Motor neuron (in vitro differentiated cells): ENCODE results near the gene CYP46A1. TPM values are rescaled to one million over a fixed set of nuclear protein-coding genes. Genes with fewer than 3 reads are reported as not detected.
A peak's percentile ranks its signal among the peaks of the same experiment; 100 is the strongest.
"Not testable (repeated sequence)": the region's sequence is repeated elsewhere in the genome, so short reads cannot be mapped to it uniquely, and the experiment has no call there.

Experiments used
- ATAC-seq, 8 experiments: fragments of 200-7000 bp; cut with Tn5 transposase; replicated peaks in 6 of 8; 2 replicates each; pipeline ENCODE4 v1.8.0; 2021; ENCODE audit warnings: mild to moderate bottlenecking in 8 of 8, moderate library complexity in 8 of 8
- H3K27ac ChIP-seq, 2 donors: fragments of 250-450 bp; sonication (Bioruptor Pico); 2 replicates each; pipeline ENCODE4 v1.9.0; 2021; ENCODE audit warnings: antibody characterized with exemption in 2 of 2, mild to moderate bottlenecking in 2 of 2, moderate library complexity in 1 of 2
- H3K4me1 ChIP-seq, 2 donors: fragments of 250-450 bp; sonication (Bioruptor Pico); replicated peaks in 1 of 2; 2 replicates each; pipeline ENCODE4 v1.6.1; 2021; ENCODE audit warnings: antibody characterized with exemption in 2 of 2, mild to moderate bottlenecking in 2 of 2, moderate library complexity in 1 of 2
- H3K4me3 ChIP-seq, 5 donors: fragments of 250-450 bp; sonication (Bioruptor Pico); 2 replicates each; pipeline ENCODE4 v1.9.0; 2021; ENCODE audit warnings: antibody characterized with exemption in 5 of 5, mild to moderate bottlenecking in 5 of 5, moderate library complexity in 4 of 5
- WGBS, 10 experiments: fragments of 450-650 bp; shearing (Covaris generic); methylation state at CpG; one replicate each; pipeline ENCODE4 v1.0.0; 2022; 5-methylcytosine and 5-hydroxymethylcytosine counted together
- in situ Hi-C, 9 experiments: fragments of 400-800 bp; cut with MboI; loops; one replicate each; pipeline ENCODE4 v1.15.0; 2021; ENCODE audit warnings: low sequenced_read_pairs in 9 of 9, low pct_unique_long_range_greater_than_20kb in 2 of 9; ENCODE audit not compliant: unreplicated experiment in 9 of 9
- total RNA-seq, 8 experiments: library from RNA; unstranded; fragments of 300-600 nt; gene quantifications; 2 replicates each; pipeline versions ENCODE4 v1.2.3 to v1.2.4, GENCODE V29; 2022

The CYP46A1 gene
- total RNA-seq, 8 experiments from 2014 or later = 1.7 to 12.3 (median 3.7) TPM

DNA sequence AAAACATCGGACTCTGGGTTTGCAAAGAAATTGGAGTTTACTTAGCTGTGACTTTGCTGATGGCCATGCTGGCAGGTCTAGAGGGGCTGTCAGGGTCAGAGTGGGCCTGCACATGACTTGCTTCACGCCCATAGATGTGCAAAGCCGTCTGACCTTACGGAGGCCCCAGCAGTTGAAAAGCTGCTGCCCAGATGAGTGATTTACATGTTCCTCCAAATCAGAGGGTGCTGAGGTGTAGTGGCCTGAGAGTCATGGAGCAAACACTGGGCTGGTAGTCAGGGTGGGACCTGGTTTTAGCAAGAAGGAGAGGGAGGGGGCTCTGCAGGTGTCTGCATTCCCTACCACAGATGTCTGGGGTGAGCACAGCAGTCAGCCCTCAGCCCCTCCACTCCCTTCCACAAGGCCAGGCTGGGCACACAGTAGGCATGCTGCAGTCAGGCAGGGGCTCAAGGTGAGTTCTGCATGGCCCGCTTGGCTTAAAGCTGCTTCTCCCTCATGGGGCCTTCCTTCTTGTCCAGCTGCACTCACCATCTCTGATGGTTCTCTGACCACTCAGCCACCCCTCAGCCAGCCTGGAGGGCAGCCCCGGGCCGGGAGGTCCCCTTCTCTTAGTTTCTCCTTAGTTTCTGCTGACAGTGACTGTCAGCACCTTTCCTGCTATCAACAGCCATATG lies 74.9 kb downstream of the CYP46A1 start:
- ATAC-seq = peak; percentile 15 to 60 (median 48)

DNA sequence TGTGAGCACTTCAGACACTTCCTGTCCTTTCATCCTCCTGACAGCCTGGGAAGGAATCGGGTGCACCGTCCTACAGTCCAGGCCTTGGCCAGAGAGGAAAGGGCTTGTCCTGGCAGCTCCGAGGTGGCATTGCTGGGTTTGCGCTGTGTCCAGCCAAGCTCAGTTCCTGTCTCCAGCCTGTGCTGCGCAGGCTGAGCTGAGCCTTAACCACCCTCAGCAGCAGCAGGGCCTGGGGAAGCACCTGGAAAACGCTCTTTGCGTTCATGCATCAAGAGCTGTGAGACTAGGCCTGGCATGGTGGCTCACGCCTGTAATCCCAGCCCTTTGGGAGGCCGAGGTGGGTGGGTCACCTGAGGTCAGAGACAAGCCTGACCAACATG lies 75.4 kb downstream of the CYP46A1 start:
- in situ Hi-C loops = no loop called here
- H3K4me1 ChIP-seq = peaks cover 31 to 50% of the 10 kb centered on the region in 2 donors
- WGBS, 10 experiments = 40 to 86% (median 78%) methylated on average over 1 to 4 of the region's 9 CpGs; no CpG with 5 or more reads in 6 of the 10 experiments
- peak overlapping the region in 1 of 2 donors; percentile 6 for H3K27ac ChIP-seq
- no peak for ATAC-seq
- no peak overlapping the region for H3K4me3 ChIP-seq

More for the DNA sequence above, 74.9 kb downstream of the CYP46A1 start:
- Histone ChIP-seq H3K4me3 (no peak overlapping the region), H3K4me1 (peaks cover 31 to 50% of the 10 kb centered on the region in 2 donors), H3K27ac (peak overlapping the region in 1 of 2 donors; percentile 6)
- in situ Hi-C loops = no loop called here
- WGBS, 10 experiments = 20 to 60% (median 31%) methylated on average over 2 to 5 of the region's 7 CpGs; no CpG with 5 or more reads in 6 of the 10 experiments

- no peak overlapping the region for H3K27ac ChIP-seq
- 57 to 100% (median 87%) methylated on average over 1 to 5 of the region's 5 CpGs; no CpG with 5 or more reads in 3 of the 10 experiments for WGBS, 10 experiments
- H3K4me3 ChIP-seq = no peak overlapping the region
- in situ Hi-C loops = no loop called here
- H3K4me1 ChIP-seq = peaks cover 31 to 44% of the 10 kb centered on the region in 2 donors
- ATAC-seq = no peak
Observed at GRCh38 chr14:99760817-99761216, 76.7 kb downstream of the CYP46A1 start.

- H3K27ac ChIP-seq, in situ Hi-C loops, ATAC-seq, H3K4me3 ChIP-seq: not testable (repeated sequence)
- peaks cover 48 to 49% of the 10 kb centered on the region in 2 donors for H3K4me1 ChIP-seq
- 40 to 100% (median 85%) methylated on average over 1 to 2 of the region's 4 CpGs; no CpG with 5 or more reads in 3 of the 10 experiments for WGBS, 10 experiments
Observed at GRCh38 chr14:99762911-99763310, 78.8 kb downstream of the CYP46A1 start.

DNA sequence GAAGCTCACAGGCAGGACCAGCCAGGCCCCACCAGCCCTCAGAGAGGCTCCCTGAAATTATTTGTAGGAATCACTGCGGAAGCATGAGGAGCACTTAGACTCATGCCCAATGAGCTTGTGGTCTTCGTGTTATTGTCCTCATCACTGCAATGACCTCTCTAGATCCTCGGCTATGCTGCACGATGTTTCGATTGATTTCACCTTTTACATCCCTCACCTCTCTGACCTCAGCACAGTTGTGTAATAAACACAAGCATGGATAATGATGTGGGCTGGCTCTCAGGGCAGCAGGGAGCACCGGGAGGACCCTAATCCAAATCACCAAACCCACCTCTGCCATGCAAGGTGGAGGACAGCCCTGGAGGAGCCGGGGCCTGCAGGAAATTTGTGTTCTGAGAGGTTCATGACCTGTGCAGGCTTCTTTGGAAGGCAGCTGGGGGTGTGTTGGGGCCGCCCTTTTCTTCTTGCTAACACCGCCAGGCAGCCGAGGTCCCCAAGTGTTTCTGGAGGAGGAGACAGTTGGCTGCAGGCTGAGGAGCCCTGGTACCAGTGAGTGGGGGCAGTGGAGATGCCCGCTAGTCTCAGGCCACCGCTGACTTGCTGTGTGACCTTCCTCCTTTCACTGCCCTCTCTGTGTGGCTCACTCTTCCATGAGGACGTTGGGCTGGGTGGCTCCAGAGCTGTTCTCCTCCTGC lies 79.6 kb downstream of the CYP46A1 start:
- WGBS, 10 experiments = 71 to 100% (median 86%) methylated on average over 1 to 11 of the region's 13 CpGs; no CpG with 5 or more reads in 3 of the 10 experiments
- ATAC-seq = no peak
- in situ Hi-C loops = no loop called here
- Histone ChIP-seq H3K4me3 (no peak overlapping the region), H3K27ac (no peak overlapping the region), H3K4me1 (peaks cover 49% of the 10 kb centered on the region in 2 donors)

- no peak for ATAC-seq
- no peak overlapping the region for H3K4me3 ChIP-seq
- 40 to 100% (median 88%) methylated on average over 2 to 9 of the region's 11 CpGs; no CpG with 5 or more reads in 3 of the 10 experiments for WGBS, 10 experiments
- H3K4me1 ChIP-seq = peaks cover 44 to 45% of the 10 kb centered on the region in 2 donors
- in situ Hi-C loops = no loop called here
- H3K27ac ChIP-seq = peak overlapping the region in 1 of 2 donors; percentile 32
Observed at GRCh38 chr14:99764222-99764706, 80.2 kb downstream of the CYP46A1 start.

GRCh38 chr14:99768381-99768780 lies 84.3 kb downstream of the CYP46A1 start:
- 67 to 100% (median 92%) methylated on average over 1 to 5 of the region's 6 CpGs; no CpG with 5 or more reads in 4 of the 10 experiments for WGBS, 10 experiments
- peaks cover 35 to 37% of the 10 kb centered on the region in 2 donors for H3K4me1 ChIP-seq
- in situ Hi-C loops = no loop called here
- peak overlapping the region in 1 of 2 donors; percentile 62 for H3K27ac ChIP-seq
- ATAC-seq = peak; percentile 24 to 76 (median 52)
- no peak overlapping the region for H3K4me3 ChIP-seq

DNA sequence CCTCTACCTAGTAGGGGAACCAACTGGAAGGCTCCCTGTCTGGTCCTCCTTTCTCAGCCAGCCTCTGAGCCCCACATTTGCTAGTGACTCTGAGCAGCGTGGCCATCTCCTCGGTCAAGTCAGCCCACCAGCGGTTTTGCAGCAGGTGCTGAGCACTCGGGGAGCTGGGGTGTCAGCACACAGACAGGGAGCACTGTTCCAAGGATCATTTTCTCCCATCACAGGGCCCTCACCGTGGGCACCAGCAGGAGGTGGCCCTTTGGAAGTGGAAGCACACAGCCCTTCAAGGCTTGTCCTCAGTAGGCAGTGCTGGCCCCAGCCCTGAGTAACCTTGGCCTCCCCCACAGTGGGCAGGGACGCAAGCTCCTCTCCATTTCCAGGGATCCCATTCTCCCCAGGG lies 85.0 kb downstream of the CYP46A1 start:
- in situ Hi-C loops = no loop called here
- Histone ChIP-seq H3K4me3 (no peak overlapping the region), H3K27ac (no peak overlapping the region), H3K4me1 (peaks cover 39 to 45% of the 10 kb centered on the region in 2 donors)
- no peak for ATAC-seq
- 89 to 100% (median 100%) methylated on average over 1 to 5 of the region's 6 CpGs; no CpG with 5 or more reads in 3 of the 10 experiments for WGBS, 10 experiments

GRCh38 chr14:99769799-99770198 lies 85.7 kb downstream of the CYP46A1 start:
- Histone ChIP-seq H3K4me3 (no peak overlapping the region), H3K27ac (no peak overlapping the region), H3K4me1 (peaks cover 46 to 51% of the 10 kb centered on the region in 2 donors)
- in situ Hi-C loops = no loop called here
- no peak for ATAC-seq
- 60 to 100% (median 82%) methylated on average over 1 to 3 of the region's 3 CpGs; no CpG with 5 or more reads in 4 of the 10 experiments for WGBS, 10 experiments

DNA sequence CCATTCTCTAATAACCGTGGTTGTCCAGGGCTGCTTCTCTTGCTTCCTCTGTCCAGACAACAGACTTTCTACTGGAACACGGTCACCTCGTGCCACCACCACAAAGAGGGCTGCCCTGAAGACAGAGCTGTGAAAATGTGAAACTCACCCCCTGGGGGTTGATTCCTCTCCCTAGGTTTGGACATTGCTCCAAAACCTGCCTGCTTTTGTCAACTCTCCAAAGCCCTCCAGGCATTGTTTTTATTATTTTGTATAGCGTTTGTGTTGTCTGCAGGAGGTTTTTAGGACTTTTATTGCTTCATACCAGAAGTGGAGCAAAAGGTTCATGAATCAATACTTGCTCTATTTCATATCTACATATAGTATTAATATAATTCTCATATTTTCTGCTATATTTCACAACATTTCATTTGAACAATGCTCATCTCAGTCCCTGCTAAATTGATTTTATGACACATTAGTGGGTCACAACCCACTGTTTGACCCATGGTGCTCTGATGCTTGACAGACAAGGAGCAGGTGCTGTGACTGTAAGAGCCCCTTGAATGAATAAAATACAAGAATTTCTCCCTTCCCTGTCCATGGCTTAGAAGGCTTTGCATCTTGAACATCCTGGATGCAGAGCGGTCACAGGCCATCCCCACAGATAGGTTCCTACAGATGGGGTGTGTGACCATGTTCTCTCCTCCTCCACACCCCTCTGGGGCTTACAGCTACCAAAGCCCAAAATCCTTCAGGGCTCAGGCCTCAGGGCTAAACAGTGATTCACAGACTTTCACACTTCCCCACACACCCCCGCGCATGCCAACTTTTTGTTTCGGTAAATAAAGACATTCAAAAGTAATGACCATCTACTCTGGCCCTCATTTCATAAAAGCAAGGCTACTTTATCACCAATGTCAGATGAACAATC lies 88.5 kb downstream of the CYP46A1 start:
- peaks cover 39 to 48% of the 10 kb centered on the region in 2 donors for H3K4me1 ChIP-seq
- in situ Hi-C loops = no loop called here
- 13 to 100% (median 80%) methylated on average over 1 to 7 of the region's 8 CpGs; no CpG with 5 or more reads in 1 of the 10 experiments for WGBS, 10 experiments
- peak in 2 of 8 experiments; percentile 13 to 47 for ATAC-seq
- no peak overlapping the region for H3K27ac ChIP-seq
- no peak overlapping the region for H3K4me3 ChIP-seq

- peak in 5 of 8 experiments; percentile 79 to 86 (median 84) for ATAC-seq
- WGBS, 10 experiments = 45 to 100% (median 76%) methylated on average over 1 to 5 of the region's 26 CpGs; no CpG with 5 or more reads in 4 of the 10 experiments
Observed at GRCh38 chr14:99773521-99774497, 89.7 kb downstream of the CYP46A1 start.

More at GRCh38 chr14:99773521-99774497, 89.7 kb downstream of the CYP46A1 start:
- in situ Hi-C loops = no loop called here
- Histone ChIP-seq H3K27ac (peak overlapping the region; percentile 18 to 72), H3K4me1 (peaks cover 28 to 37% of the 10 kb centered on the region in 2 donors), H3K4me3 (no peak overlapping the region)
